OCI-LY1 (cell line): ENCODE results near the gene TFRC.

Experiments used
- CTCF ChIP-seq: fragments of 200-600 bp; sonication (generic), shearing (Covaris generic); IDR thresholded peaks from 2 replicates; pipeline ENCODE4 v1.5.1; 2017; ENCODE audit warnings: mild to moderate bottlenecking, antibody characterized with exemption, low read length, moderate library complexity, mixed read lengths
- EZH2 ChIP-seq: fragments of 200-600 bp; sonication (generic), shearing (Covaris generic); IDR thresholded peaks from 2 replicates; pipeline ENCODE4 v1.8.0; 2017; ENCODE audit warnings: borderline replicate concordance, mixed run types, mild to moderate bottlenecking, antibody characterized with exemption, low read length, moderate library complexity, mixed read lengths

GRCh38 chr3:195999896-196000295 is 82.0 kb downstream of the TFRC start:
- TF ChIP-seq CTCF (no peak), EZH2 (no peak)
